Measurements from ENCODE around the gene TMEM235.
A peak's percentile ranks its signal among the peaks of the same experiment; 100 is the strongest.

TMEM235 gene

GRCh38 chr17:78255029-78255656, 23.7 kb downstream of the TMEM235 start:
- DNase-seq (ENCODE audit: low read depth) = no peak

GRCh38 chr17:78255953-78256706, 24.7 kb downstream of the TMEM235 start:
- DNase-seq (ENCODE audit: low read depth) = no peak

- DNase-seq (ENCODE audit: low read depth) = no peak
These were observed 25.5 kb downstream of the TMEM235 start for GRCh38 chr17:78256707-78257591.

GRCh38 chr17:78257810-78258322, 26.4 kb downstream of the TMEM235 start:
- peak; percentile 90 for DNase-seq (ENCODE audit: low read depth)

GRCh38 chr17:78258323-78259191, 27.1 kb downstream of the TMEM235 start:
- peak; percentile 77 for DNase-seq (ENCODE audit: low read depth)

GRCh38 chr17:78259192-78259554, 27.7 kb downstream of the TMEM235 start:
- DNase-seq (ENCODE audit: low read depth) = no peak

- DNase-seq (ENCODE audit: low read depth) = no peak
These were observed 31.8 kb downstream of the TMEM235 start for GRCh38 chr17:78263063-78263735.

GRCh38 chr17:78263736-78264340, 32.4 kb downstream of the TMEM235 start:
- no peak for DNase-seq (ENCODE audit: low read depth)

- no peak for DNase-seq (ENCODE audit: low read depth)
These were observed 33.2 kb downstream of the TMEM235 start for GRCh38 chr17:78264590-78264989.

- DNase-seq (ENCODE audit: low read depth) = no peak
These were observed 33.7 kb downstream of the TMEM235 start for GRCh38 chr17:78265121-78265520.

- DNase-seq (ENCODE audit: low read depth) = no peak
These were observed 34.8 kb downstream of the TMEM235 start for GRCh38 chr17:78266231-78266631.

GRCh38 chr17:78266771-78267170, 35.3 kb downstream of the TMEM235 start:
- no peak for DNase-seq (ENCODE audit: low read depth)

GRCh38 chr17:78267253-78268073, 36.0 kb downstream of the TMEM235 start:
- DNase-seq (ENCODE audit: low read depth) = no peak

GRCh38 chr17:78268191-78268874, 36.9 kb downstream of the TMEM235 start:
- DNase-seq (ENCODE audit: low read depth) = no peak

GRCh38 chr17:78268951-78269905, 37.8 kb downstream of the TMEM235 start:
- DNase-seq (ENCODE audit: low read depth) = peak; percentile 35

GRCh38 chr17:78269955-78270381, 38.5 kb downstream of the TMEM235 start:
- no peak for DNase-seq (ENCODE audit: low read depth)

- DNase-seq (ENCODE audit: low read depth) = no peak
These were observed 40.2 kb downstream of the TMEM235 start for GRCh38 chr17:78271419-78272170.

Data from iris pigment epithelial cell (primary cell).